Activated T-cell treated with anti-CD3 and anti-CD28 coated beads, Interleukin-2, amount 50 U/mL, for 1 hour (primary cell): ENCODE data around the gene OTOP2.

Source experiments
- DNase-seq: peaks from one replicate; pipeline ENCODE4 v3.0.0-alpha.2; 2020

OTOP2 gene

DNA sequence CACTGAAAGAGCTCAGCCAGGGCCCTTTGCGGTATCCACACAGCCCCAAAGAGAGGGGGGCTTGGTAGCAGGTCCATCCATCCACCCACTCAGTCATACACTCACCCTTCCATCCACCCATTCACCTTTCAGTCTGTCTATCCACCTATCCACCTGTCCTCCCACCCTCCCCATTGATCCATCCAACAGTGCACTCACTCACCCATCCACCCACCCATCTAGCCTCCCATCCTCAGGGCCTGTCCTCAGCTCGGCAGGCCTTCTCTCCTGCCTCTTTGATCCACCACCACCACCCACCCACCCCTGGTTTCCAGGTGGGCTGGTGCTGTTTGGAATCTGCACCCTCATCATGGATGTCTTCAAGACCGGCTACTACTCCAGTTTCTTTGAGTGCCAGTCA is 1.2 kb downstream of the OTOP2 start:
- DNase-seq = no peak

DNA sequence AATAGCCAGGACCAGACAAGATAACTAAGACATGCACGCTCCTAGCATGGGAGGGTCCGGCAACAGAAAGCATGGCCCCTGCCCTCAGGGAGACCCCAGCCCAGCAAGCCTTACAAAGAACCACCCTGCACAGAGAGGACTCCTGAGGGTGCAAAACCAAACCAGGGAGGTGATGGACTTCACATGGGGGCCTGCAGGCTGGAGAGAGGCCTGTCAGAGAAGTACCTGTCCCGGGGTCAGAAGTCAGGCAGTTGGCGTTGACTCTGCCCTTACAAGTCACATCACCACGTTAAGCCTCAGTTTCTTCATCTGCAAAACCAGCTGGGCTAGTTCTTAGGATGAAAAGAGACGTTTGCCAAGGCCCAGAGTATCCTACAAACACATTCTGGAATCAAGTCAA is 4.7 kb downstream of the OTOP2 start:
- DNase-seq = no peak

DNA sequence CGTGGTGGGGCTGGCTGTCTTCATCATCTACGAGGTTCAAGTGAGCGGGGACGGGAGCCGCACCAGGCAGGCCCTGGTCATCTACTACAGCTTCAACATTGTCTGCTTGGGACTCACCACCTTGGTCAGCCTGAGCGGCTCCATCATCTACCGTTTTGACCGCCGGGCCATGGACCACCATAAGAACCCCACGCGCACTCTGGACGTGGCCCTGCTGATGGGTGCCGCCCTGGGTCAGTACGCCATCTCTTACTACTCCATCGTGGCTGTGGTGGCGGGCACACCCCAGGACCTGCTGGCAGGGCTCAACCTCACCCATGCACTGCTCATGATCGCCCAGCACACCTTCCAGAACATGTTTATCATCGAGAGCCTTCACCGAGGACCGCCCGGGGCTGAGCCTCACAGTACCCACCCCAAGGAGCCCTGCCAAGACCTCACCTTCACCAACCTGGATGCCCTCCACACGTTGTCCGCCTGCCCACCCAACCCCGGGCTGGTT is 6.5 kb downstream of the OTOP2 start:
- DNase-seq = no peak

DNA sequence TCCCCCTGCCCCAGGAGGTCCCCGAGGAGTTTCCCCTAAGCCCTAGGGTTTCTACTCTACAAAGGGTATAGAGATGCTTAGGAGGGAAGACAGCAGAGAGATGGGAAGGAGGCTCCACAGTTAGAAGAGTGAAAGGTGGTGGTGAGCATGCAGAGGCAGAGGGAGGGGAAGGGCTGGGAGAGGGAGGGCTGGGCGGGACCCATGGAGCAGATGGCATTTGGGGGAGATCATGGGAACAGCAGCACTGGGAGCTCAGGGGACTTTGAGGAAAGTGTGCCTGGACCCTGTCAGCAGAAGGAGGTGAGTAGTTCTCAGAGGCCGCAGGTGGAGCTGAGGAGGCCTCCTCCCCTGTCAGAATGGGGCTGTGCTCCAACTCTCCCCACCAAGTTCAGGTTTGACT is 11.0 kb downstream of the OTOP2 start:
- DNase-seq = no peak

DNA sequence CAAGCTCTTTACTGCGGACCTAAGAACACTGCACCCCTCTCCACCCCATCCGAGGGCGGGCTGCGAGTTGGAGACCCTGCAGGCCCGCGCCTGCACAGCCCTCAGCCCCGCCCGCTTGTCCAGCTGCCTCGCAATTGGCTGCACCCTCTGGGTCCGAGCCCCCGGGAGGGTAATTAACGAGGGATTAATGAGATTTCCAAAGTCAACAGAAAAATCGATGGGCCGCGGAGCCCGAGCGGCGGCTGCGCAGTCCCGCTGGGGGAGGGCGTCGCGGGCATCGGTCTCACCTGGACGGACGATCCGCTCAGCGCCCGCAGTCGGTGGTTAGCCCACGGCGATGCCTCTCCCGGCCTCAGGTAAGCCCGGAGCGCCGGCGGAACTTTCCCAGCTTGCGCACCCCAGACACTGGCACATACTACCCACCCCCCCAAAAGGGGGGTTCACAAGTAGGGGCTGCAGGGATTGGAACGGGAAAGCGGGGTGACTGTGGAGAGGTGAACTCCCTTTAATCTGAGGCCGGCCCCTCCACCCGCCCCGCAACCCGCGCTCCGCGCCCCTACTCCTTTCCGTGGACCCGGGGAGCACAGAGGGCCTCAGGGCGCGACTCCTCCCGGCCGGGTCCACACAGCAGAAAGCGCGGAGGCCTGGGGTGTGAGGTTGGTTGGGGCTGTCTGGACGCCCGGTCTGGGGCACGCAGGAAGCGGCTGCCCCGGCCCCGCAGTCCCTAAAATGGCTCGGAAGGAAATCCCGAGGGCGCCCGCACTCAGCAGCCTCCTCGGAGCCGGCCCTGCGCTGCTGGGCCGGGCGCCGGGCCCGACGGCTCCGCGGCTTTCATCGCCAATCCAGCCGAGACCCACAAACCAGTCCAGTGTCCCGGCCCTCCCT is 11.8 kb downstream of the OTOP2 start, which contains the start of gene OTOP3:
TSS of gene OTOP3 (plus strand) at position 314 of the 885 bp plus-strand sequence. CDS start at position 338, 24 bp downstream.
- no peak for DNase-seq

DNA sequence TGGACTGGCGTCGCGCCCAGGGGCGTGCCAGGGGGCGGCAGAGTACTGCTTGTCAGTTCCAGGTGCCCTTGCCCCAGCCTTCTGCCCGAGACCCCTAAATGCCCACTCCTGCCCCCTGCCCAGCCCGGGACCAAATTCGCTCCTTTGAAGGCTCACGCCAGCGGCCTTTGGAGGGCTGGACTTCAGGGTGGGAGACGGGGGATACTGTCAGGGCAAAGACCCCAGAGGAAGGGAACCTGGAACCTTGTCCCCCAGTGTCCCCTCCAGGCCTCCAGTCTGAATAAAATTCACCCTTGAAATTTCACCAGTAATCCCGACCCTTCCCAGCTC is 12.4 kb downstream of the OTOP2 start:
- no peak for DNase-seq

DNA sequence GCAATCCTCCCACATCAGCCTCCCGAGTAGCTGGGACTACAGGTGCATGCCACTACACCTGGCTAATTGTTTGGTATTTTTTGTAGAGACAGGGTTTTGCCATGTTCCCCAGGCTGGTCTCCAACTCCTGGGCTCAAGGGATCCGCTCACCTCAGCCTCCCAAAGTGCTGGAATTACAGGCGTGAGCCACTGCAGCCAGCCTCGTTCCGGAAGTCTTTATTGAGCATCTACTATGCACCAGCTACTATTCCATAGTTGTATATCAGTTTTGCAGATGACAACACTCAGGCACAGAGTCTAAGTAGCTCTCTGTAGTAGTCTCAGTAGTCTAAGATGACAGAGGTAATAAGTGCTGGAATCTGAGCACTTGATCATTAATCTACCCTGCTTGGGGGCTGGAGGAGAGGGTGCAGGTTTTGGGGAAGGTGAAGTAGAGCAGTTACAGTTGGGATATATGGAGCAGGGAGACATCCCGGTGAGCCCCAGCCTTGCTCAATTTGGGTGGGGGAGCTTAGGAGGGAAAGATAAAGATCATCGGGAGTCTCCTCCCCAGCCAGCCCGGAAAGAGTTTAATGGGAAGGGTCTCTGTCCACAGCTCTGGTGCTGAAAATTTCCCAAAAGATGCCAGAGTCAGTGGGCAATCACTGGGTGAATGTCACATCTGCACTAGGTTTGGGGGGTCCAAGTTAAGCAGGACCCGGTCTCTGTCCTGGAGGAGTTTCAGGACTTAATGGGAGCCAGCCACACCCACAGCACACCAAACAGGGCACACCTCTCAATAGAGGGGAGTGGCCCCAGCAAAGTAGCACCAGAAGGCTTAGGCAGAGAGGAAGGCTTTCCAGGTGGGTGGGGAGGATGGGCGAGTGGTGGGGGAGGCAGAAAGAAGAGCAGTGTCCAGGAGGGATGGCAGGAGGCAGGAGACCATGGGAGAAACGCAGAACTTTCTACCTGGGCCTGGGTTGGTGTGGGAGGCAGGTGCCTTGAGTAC is 13.3 kb downstream of the OTOP2 start:
- DNase-seq = no peak

DNA sequence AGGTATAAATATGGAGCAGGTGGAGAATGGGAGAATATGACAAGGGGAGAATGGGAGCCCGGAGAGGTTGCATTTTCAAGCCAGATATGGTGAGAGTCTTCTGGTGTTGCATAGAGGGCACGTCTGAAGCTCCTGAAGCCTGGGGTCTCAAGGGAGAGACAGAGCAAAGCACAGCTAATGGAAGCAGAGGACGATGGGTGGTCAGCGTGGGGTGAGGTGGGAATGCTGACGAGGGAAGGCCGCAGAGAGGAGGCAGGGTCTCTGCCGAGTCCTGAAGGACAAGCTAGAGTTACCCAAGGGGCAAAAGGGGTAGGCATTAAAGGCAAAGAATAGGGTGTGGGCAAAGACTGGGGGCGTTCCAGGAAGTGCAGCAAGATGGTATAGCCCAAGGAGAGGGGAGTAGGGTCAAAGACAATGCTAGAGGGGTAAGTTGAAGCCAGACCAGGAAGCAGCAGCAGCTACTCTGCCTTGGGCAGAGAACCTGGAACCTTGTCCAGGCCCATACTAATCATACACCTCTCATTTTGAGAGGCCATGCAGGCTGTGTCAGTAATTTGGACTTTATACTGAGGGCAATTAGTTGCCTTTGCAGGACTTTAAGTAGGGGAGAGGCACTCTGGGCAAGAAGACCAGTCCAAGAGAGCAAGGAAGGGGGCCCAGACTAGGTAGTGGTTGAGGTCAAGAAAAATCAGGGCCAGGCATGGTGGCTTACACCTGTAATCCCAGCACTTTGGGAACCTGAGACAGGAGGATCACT is 14.3 kb downstream of the OTOP2 start:
- no peak for DNase-seq

DNA sequence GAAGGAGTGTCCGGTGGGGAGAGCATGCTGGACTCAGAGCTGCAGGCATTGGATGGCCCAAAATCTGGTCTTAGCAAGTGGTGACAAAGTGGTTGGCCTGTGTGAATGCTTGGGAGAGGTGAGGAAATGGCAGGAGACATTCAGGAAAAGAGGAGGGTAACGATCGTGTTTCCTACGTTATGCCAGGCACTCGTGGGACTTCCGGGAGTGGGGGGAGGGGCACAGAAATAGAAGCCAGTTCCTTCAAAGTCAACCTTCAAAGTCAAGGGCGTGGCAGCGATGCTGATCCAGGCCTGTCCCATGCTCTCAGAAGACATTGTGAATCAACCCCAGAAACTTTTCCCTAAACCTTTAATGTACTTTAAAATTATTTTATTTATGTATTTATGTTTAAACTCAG is 15.5 kb downstream of the OTOP2 start:
- DNase-seq = no peak

DNA sequence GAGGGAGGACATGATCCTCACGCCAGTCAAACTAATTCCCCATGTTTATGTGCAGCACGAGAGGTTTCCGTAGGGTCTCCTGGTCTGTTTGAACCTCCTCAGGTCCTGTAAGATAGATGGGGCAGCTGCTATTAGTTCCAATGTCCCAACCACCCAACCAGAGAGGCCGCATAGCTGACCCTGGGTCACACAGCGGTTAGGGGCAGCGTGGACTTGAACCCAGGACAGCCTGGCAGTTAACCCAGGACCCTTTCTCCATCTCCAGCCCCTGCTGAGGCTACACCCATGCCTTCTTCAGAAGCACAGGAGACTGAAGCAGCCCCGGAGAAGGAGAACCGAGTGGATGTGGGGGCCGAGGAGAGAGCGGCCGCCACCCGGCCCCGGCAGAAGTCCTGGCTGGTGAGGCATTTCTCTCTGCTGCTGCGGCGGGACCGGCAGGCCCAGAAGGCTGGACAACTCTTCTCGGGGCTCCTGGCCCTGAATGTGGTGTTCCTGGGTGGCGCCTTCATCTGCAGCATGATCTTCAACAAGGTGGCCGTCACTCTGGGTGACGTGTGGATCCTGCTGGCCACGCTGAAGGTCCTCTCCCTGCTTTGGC is 17.2 kb downstream of the OTOP2 start:
- DNase-seq = no peak

DNA sequence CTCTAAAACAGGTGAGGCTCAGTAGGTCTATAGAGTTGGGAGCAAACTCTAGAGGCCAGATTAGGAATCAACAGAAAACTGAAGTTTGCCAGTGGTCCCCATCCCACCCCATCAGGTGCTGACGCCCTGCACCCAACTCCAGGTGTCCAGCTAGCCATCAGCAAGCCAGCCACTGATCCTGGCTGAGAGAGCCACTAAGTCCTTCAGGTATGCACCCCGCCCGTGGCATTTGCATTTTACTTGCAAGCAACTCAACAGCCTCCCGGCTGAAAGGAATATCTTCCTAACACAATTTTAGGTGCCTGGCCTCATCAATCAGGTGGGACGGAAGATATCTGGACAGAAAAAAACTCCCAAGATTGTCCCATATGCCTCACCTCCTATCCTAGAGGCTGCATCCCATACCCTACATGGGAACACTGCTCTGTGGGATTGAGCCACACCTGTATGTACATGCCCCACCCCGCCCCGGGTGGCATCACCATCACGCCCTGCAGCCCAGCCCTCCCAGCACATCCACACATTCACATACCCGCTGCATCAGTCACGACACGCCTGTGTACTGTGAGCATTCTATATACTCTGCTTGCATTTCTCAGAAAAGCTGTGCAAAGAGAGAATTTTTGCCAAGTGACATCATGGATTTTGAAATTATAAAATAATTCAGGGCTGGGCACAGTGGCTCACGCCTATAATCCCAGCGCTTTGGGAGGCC is 19.9 kb downstream of the OTOP2 start:
- no peak for DNase-seq

DNA sequence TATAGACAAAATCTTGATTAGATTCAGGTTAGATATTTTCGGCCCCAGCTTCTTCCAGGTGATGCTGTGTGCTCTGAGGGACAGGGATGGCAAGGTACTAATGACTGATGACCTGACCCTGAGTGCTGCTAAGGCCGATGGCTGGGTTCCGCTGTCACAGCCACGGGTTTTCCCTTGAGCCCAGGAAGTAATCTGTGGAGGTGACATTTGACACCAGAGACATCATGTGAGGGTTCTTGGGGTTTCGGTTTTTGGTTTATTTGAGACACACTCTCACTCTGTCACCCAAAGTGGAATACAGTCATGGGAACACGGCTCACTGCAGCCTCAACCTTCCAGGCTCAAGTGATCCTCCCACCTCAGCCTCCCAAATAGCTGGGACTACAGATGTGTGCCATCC is 21.5 kb downstream of the OTOP2 start:
- DNase-seq = no peak

DNA sequence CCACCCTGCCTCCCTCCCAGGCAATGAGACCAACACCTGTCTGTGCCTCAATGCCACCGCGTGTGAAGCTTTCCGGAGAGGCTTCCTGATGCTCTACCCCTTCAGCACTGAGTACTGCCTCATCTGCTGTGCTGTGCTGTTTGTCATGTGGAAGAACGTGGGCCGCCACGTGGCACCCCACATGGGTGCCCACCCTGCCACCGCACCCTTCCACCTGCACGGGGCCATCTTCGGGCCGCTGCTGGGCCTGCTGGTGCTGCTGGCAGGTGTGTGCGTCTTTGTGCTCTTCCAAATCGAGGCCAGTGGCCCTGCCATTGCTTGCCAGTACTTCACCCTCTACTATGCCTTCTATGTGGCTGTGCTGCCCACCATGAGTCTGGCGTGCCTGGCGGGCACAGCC is 22.6 kb downstream of the OTOP2 start:
- DNase-seq = no peak

DNA sequence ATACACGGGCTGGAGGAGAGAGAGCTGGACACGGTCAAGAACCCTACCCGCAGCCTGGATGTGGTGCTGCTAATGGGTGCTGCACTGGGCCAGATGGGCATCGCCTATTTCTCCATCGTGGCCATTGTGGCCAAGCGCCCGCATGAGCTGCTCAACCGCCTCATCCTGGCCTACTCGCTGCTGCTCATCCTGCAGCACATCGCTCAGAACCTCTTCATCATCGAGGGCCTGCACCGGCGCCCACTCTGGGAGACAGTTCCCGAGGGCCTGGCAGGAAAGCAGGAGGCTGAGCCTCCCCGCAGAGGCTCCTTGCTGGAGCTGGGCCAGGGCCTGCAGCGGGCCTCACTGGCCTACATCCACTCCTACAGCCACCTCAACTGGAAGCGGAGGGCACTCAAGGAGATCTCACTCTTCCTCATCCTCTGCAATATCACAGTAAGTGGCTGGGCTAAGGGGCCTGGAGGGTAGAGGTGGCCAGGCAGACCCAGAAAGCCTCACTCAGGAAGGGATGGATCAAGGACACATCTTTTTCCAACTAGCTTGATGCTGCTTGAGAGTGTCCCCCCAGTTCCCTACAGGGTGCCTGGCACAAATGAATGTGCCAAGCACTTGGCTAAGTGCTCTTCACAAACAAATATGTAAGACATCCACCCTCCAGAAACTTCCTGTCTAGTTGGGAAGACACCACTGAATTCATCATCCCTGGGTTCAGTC is 23.1 kb downstream of the OTOP2 start:
- DNase-seq = no peak

DNA sequence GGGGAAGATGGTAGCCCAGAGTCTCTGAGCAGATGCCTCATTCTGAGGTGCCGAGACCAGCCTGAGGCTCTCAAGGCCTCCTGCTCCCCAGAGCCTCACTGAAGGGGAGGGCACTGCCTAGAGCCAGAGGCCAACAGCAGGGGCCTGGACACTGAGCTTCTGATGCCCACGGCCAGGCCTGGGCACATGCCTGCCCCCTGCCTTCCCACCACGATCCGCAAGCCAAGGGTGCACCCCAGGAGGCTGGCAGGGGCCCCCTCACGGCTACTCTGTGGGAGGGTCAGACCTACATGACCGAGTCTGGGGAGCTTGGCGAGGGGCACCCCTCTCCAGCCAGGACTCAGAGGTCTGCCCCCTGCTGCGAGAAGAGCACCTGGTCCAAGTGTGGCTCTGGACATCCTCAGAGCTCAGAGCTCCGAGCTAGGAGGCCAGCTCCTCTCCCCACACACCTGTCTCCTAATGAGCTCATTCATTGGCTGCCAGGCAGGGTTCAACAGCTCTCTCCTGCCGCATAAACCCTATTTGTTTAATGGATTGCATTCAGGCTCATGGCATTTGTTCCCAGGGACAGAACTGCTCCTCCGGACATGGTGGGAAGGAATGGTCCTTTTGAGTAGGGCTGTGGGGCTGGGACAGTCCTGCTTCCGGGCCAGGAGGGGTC is 25.5 kb downstream of the OTOP2 start:
- DNase-seq = no peak

DNA sequence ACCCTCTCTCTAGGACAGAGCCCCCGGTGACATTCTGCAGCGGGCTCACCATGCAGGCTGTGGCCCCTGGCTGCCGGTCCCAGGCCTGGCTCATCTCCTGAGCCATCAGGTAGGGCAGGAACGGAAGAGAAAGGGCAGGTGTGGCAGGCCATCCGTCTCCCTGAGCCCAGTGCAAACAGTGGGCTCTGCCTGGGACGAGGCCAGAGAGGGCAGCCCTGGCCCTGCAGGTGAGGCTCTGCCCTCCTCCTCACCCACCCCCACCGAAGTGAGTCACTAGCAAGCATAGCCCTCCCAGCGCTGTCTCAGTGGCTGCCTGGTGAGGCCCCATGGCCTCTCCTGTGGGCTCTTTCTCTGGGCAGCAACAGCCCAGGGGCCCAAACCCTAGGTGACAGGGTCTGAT is 26.1 kb downstream of the OTOP2 start:
- no peak for DNase-seq

DNA sequence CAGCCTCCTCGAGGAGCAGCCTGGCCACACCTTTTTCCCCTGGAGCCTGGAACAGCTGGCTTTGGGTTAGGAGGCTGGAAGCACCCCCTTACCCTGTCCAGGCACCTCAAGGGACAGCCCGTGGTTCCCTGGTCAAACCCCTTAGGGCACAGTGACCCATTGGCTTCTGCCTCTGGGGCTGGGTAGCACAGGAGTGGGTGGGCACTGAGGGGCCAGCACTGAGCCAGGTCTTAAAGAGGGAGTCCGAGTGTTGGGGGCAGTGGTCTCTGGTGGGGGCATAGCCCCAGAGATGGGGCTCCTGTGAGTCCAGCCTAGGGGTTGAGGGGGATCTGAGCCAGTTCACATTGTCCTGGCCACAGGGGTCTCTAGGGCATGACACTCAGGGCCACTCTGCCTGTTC is 27.0 kb downstream of the OTOP2 start:
- no peak for DNase-seq

DNA sequence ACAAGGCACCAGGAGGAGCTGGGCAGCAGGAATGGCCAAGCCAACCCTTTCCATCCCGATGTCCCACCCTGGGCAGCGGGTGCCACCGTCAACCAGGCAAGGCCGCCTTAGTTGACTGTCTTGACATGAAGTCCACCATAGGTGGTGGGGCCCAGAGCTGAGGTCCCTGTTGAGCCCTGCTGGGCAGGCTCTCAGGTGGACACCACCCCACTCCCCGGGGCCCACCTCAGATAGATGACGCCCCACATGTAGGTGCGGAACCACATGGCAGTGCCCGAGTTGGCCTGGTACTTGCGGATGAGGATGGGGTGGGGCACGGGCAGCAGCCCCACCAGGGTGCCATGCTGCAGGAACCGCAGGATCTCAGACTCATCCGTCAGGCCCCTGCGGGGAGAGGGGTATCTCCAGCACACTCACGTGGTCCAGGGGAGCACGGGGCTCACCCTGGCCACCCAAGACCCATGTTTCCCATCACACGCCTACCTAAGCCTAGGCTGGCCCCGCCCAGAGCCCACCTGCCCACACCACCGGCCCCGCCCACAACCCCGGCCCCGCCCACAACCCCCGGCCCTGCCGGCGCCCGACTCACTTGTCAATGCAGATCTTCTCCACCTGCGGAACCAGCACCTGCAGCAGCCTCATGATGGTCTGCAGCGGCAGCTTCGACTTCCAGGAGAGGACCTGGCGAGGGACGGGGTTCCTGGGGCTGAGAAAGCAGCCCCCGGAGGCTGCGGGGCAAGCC is 27.8 kb downstream of the OTOP2 start:
- no peak for DNase-seq

DNA sequence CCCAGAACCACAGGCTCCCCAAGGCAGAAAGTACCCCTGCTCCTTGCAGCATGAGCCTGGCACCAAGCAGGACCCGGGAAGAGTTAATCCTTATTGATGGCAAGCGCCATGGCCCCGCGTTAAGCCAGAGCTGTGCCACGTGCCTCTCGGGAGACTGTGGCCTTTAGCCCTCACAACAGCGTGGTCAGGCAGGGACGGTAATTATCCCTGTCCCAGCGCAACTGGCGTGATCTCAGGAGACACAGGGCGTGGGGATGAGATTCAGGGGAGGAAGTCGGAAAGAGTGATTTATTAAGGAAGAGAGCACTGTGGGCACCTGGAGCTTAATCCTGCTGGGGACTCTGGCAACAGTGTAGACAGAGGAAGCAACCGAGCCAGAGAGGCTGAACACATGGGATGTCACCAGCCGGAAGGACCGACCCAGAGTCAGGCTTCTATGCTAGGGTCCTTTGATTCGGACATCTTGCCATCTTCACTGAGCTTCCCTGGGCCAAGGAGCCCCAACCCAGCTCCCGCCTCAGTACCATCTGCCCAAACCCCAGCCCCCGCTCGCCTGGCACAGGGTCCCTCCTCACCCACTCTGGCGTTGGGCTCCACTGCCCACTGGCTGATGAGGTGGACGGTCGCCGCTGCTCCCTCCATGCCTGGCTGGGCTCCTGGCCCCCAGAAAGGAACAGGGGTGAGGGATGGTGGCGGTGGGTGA is 28.5 kb downstream of the OTOP2 start:
- no peak for DNase-seq
